ENCODE measurements around the gene NREP.

The NREP gene

DNA sequence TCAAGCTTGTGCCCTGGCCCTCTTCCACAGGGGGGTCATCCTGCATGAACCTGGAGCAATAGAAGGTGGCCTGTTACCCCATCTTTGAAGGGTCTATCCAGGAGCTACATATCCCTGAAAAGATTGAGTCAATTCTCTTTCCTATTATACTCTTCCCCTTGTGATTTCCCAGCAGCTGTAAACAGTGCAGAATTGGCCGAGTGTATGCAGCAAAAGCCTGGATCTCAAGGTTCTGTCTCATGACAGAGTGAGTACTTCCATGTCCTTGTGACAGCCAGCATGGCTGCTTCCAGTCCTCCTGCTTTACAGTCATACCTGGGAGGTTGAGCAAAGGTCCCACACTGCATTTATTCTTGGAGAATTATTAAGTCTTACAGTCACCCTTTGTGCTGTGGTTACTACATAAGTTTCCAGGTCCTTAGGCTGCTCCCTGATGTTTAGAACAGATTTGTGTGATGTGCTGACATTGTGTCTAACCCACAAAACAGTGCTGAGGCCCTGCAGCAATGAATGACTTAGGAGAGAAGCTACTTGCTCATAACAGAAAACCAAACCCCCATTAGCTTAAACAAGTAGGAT lies 67.5 kb downstream of the NREP start:
- TF ChIP-seq, protein P1, sequence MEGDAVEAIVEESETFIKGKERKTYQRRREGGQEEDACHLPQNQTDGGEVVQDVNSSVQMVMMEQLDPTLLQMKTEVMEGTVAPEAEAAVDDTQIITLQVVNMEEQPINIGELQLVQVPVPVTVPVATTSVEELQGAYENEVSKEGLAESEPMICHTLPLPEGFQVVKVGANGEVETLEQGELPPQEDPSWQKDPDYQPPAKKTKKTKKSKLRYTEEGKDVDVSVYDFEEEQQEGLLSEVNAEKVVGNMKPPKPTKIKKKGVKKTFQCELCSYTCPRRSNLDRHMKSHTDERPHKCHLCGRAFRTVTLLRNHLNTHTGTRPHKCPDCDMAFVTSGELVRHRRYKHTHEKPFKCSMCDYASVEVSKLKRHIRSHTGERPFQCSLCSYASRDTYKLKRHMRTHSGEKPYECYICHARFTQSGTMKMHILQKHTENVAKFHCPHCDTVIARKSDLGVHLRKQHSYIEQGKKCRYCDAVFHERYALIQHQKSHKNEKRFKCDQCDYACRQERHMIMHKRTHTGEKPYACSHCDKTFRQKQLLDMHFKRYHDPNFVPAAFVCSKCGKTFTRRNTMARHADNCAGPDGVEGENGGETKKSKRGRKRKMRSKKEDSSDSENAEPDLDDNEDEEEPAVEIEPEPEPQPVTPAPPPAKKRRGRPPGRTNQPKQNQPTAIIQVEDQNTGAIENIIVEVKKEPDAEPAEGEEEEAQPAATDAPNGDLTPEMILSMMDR (conservative IDR thresholded peaks at IDR 0.05; ENCODE audit: control insufficient read depth, insufficient read depth, low read depth, low read length), result no peak
- no peak overlapping the region for H3K4me3 ChIP-seq (ENCODE audit: control insufficient read depth, low read depth, low read length)
- DNase-seq (ENCODE audit: low read depth), result no peak

DNA sequence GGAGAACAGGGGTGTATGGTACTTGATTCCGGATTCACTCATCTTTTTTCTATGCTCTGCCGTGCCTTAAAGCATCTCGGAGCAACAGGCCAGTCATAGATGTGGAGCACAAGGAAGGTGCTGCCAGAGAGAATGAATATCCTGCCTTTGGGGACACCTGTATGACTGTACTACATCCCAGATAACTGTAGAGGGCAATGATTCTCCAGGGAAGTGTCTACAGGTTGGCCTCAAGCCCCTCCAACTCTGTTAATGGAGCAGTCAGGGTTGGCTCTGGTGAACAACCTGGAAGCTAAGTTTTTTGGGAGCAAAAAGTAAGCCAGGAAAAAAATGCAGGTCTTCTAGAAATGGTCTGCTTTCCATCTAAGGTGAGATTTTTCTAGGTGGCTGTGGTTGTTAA lies 71.0 kb downstream of the NREP start:
- DNase-seq (ENCODE audit: low read depth), result no peak
- no peak overlapping the region for H3K4me3 ChIP-seq (ENCODE audit: control insufficient read depth, low read depth, low read length)
- TF ChIP-seq, protein P1 (conservative IDR thresholded peaks at IDR 0.05; ENCODE audit: control insufficient read depth, insufficient read depth, low read depth, low read length), result no peak

DNA sequence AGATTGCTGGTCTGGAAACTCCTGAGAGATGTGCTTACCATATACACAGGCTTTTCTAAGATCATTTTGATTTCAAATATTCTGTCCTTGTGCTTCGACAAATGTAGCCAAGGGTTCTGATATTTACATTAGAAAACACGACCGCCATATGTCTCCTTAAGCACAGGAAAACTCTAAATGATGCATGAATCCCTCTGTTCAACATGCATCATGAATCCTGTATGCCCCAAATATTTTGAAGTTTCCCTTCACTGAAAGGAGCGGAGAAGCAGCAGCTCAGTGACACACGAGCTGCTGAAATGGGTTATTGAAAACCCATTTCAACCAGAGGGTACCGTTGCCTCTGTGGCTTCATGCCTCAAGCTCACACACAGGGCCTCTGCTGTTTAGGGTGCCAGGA lies 74.4 kb downstream of the NREP start:
- no peak for DNase-seq (ENCODE audit: low read depth)
- TF ChIP-seq, protein P1 (conservative IDR thresholded peaks at IDR 0.05; ENCODE audit: control insufficient read depth, insufficient read depth, low read depth, low read length), result no peak
- H3K4me3 ChIP-seq (ENCODE audit: control insufficient read depth, low read depth, low read length), result no peak overlapping the region

DNA sequence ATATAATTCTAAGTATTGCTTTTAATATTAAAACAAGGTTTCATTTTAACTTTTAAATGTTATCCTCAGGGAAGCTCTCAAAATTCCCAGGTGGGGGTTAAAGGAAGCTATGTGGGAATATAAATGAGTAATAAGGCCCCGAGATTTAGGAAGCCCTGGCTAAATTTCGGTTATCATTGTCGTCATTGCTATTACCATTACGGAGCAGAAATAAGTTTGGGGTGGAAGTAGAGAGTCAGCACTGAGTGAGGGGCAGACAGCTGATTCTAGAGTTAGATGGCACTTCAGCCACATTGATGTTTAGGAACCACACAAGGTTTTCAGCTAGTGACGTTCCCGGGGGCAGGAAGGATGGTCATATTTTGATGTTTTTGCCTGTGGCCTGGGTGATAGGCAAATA lies 74.9 kb downstream of the NREP start:
- H3K4me3 ChIP-seq (ENCODE audit: control insufficient read depth, low read depth, low read length), result no peak overlapping the region
- TF ChIP-seq, protein P1 (conservative IDR thresholded peaks at IDR 0.05; ENCODE audit: control insufficient read depth, insufficient read depth, low read depth, low read length), result no peak
- peak; percentile 60 for DNase-seq (ENCODE audit: low read depth)

DNA sequence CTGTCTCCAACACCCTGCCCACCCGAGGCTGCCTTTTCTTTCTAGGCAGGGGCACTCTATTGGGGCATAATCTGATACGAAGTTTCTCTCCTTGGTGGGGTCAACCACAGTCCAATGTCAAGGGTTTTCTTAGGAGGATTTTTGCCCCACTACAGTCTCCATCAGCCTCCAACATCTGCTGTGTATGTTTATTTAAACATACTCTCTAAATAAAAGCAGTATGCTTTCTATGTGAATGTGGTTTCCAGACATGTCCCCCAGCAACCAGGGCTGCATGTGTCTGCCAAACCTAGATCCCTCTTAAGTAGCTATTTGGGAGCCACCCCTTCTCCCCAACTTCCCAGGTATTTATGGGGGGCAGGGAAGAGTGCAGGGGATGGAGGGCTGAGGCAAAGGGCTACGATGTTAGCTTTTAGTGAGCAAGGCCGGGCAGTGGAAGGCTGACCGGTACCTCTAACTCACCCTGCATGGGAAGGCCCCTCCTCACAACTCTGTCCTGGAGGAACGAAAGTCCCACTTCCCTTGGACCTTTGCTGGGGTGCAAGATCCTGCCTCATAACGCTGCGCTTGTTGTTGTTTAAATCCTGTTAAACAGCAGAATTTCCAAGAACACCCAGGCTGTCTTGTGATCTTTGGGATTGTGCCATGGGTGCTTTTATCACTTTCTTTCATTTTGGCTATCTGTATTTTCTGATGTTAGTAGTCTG lies 75.4 kb downstream of the NREP start:
- TF ChIP-seq, protein P1 (conservative IDR thresholded peaks at IDR 0.05; ENCODE audit: control insufficient read depth, insufficient read depth, low read depth, low read length), result no peak
- no peak overlapping the region for H3K4me3 ChIP-seq (ENCODE audit: control insufficient read depth, low read depth, low read length)
- DNase-seq (ENCODE audit: low read depth), result peak; percentile 56

DNA sequence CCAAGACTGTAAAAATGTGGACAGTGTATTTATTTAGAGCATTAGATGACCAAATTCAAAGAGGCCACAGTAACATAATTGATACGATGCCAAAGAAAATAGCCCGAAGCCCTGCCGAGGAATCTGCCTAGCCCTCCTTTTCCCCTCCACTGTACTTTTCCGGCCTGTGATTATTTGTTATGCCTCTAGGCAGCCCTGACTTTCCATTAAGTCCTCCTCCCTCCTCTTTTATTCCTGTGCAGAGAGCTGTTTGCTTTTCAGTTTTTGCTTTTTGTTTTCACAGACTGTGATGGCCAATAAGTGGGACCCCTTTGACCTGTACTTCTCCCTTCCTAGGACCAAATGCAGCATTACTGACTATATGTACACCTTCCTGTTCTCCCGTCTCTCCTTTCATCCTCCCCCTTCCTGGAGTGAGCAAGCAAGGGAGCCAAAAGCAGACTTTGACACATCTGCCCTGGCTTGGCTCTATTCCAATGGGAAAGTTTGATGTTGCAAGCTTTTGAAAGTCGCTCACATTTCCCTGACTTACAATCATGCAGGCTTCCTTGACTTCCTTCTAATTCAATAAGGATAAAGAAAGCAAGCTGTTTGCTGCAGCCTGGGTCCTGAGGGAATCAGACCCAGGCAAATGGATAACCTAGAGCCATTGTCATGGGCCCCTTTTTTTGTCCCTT lies 76.1 kb downstream of the NREP start:
- H3K4me3 ChIP-seq (ENCODE audit: control insufficient read depth, low read depth, low read length), result no peak overlapping the region
- peak; percentile 98 for DNase-seq (ENCODE audit: low read depth)

More for the DNA sequence above, 76.1 kb downstream of the NREP start:
- TF ChIP-seq, protein P1 (conservative IDR thresholded peaks at IDR 0.05; ENCODE audit: control insufficient read depth, insufficient read depth, low read depth, low read length), result no peak
